PFSK-1 (cell line): ENCODE results near the gene PHETA2.

Source experiments
- FOXP2 ChIP-seq: optimal IDR thresholded peaks from 2 replicates; pipeline ENCODE3; 2011; ENCODE audit warnings: borderline replicate concordance, control low read depth, inconsistent platforms; ENCODE audit not compliant: insufficient read depth; ENCODE audit errors: extremely low read length, extremely low read depth
- POLR2AphosphoS5 ChIP-seq: IDR thresholded peaks from 2 replicates; pipeline ENCODE4 v1.6.1; 2012; ENCODE audit warnings: low read depth, mild to moderate bottlenecking, control low read depth, low read length, moderate library complexity
- REST ChIP-seq, 2 experiments: IDR thresholded peaks; 2 replicates each; pipeline versions ENCODE4 v1.6.1 to v1.8.0; 2011 to 2012; ENCODE audit warnings: low read depth in 2 of 2, low read length in 2 of 2, control low read depth in 1 of 2, inconsistent platforms in 1 of 2, mild to moderate bottlenecking in 1 of 2, moderate library complexity in 1 of 2; ENCODE audit not compliant: insufficient read depth in 1 of 2
- SIN3A ChIP-seq: IDR thresholded peaks from 2 replicates; pipeline ENCODE4 v1.6.1; 2012; ENCODE audit warnings: mild to moderate bottlenecking, low read length, moderate library complexity, borderline replicate concordance; ENCODE audit not compliant: insufficient read depth
- TAF1 ChIP-seq: IDR thresholded peaks from 2 replicates; pipeline ENCODE4 v1.6.1; 2012; ENCODE audit warnings: low read length, control low read depth, borderline replicate concordance; ENCODE audit not compliant: insufficient read depth

PHETA2 gene

GRCh38 chr22:42076764-42077485 is 2.9 kb downstream of the PHETA2 start:
- TF ChIP-seq SIN3A (no peak), TAF1 (no peak), POLR2AphosphoS5 (no peak), REST (IDR thresholded peaks at IDR 0.05; ENCODE audit: insufficient read depth in 1 of 2, low read depth in 2 of 2, low read length in 2 of 2) (no peak), FOXP2 (no peak)

GRCh38 chr22:42077486-42078125 is 3.6 kb downstream of the PHETA2 start:
- TF ChIP-seq SIN3A: no peak
- no peak for TF ChIP-seq POLR2AphosphoS5

GRCh38 chr22:42078469-42079318 is 4.6 kb downstream of the PHETA2 start:
- TF ChIP-seq SIN3A (no peak), TAF1 (no peak), FOXP2 (no peak), REST (IDR thresholded peaks at IDR 0.05; ENCODE audit: insufficient read depth in 1 of 2, low read depth in 2 of 2, low read length in 2 of 2) (no peak), POLR2AphosphoS5 (no peak)

- TF ChIP-seq SIN3A: 0 out of 2 replicates have a peak, but pooled peaks have one; percentile 60
- peak; percentile 86 for TF ChIP-seq TAF1
- peak; percentile 87 for TF ChIP-seq FOXP2
- 0 out of 4 replicates have a peak, but pooled peaks of 1 of the 2 experiments have one; percentile 15 for TF ChIP-seq REST (IDR thresholded peaks at IDR 0.05; ENCODE audit: insufficient read depth in 1 of 2, low read depth in 2 of 2, low read length in 2 of 2)
- TF ChIP-seq POLR2AphosphoS5: peak; percentile 78
These were observed 5.5 kb downstream of the PHETA2 start, which contains the start of gene SMDT1 for GRCh38 chr22:42079319-42080251. Gene SMDT1 (plus strand): TSS chr22:42079700. CDS start chr22:42079769, 69 bp downstream.

- TF ChIP-seq SIN3A: no peak
- no peak for TF ChIP-seq POLR2AphosphoS5
- no peak for TF ChIP-seq FOXP2
- TF ChIP-seq TAF1: no peak
- TF ChIP-seq REST (IDR thresholded peaks at IDR 0.05; ENCODE audit: insufficient read depth in 1 of 2, low read depth in 2 of 2, low read length in 2 of 2): no peak
These were observed 6.2 kb downstream of the PHETA2 start for GRCh38 chr22:42080287-42080686.
